Endodermal cell (in vitro differentiated cells): ENCODE measurements around the gene TKT. TPM values are rescaled to one million over a fixed set of nuclear protein-coding genes. Genes with fewer than 3 reads are reported as not detected.
A peak's percentile ranks its signal among the peaks of the same experiment; 100 is the strongest.

Experiments used
- DNase-seq: peaks from one replicate; pipeline ENCODE4 v3.0.0-alpha.2; 2017
- H3K27ac ChIP-seq: 2 replicates; pipeline ENCODE4 v1.5.1; 2013; ENCODE audit warnings: mild to moderate bottlenecking, low read depth, low read length, moderate library complexity
- H3K27me3 ChIP-seq: 2 replicates; pipeline ENCODE4 v1.6.1; 2013; ENCODE audit warnings: mild to moderate bottlenecking, low read length, moderate library complexity; ENCODE audit not compliant: insufficient read depth, control insufficient read depth, poor library complexity, severe bottlenecking
- H3K36me3 ChIP-seq: 2 replicates; pipeline ENCODE4 v1.7.0; 2013; ENCODE audit warnings: mild to moderate bottlenecking, low read length, moderate library complexity; ENCODE audit not compliant: control insufficient read depth, insufficient read depth
- H3K4me1 ChIP-seq: one replicate; pipeline ENCODE4 v1.7.0; 2013; ENCODE audit warnings: low read length; ENCODE audit not compliant: control insufficient read depth, insufficient read depth
- H3K4me3 ChIP-seq: 2 replicates; pipeline ENCODE4 v1.5.1; 2013; ENCODE audit warnings: mild to moderate bottlenecking, low read length, moderate library complexity
- H3K9ac ChIP-seq: 2 replicates; pipeline ENCODE4 v1.6.1; 2013; ENCODE audit warnings: mild to moderate bottlenecking, low read length, moderate library complexity; ENCODE audit not compliant: poor library complexity, severe bottlenecking; ENCODE audit errors: extremely low read depth
- H3K9me3 ChIP-seq: 2 replicates; pipeline ENCODE4 v1.6.1; 2013; ENCODE audit warnings: mild to moderate bottlenecking, low read length, moderate library complexity; ENCODE audit not compliant: control insufficient read depth
- H3K27ac Mint-ChIP-seq: 2 replicates; pipeline ENCODE4 v1.8.0; 2020; ENCODE audit warnings: mixed read lengths
- H3K27me3 Mint-ChIP-seq: 2 replicates; pipeline ENCODE4 v1.8.0; 2021; ENCODE audit warnings: mild to moderate bottlenecking, mixed read lengths; ENCODE audit not compliant: insufficient read depth
- H3K36me3 Mint-ChIP-seq: 2 replicates; pipeline ENCODE4 v1.8.0; 2020; ENCODE audit warnings: low read depth, mixed read lengths
- H3K4me1 Mint-ChIP-seq: 2 replicates; pipeline ENCODE4 v1.8.0; 2020; ENCODE audit warnings: mixed read lengths
- H3K4me3 Mint-ChIP-seq: 2 replicates; pipeline ENCODE4 v1.8.0; 2020; ENCODE audit warnings: mild to moderate bottlenecking, moderate library complexity, mixed read lengths
- H3K9me3 Mint-ChIP-seq: 2 replicates; pipeline ENCODE4 v1.8.0; 2020; ENCODE audit warnings: mild to moderate bottlenecking, mixed read lengths
- CTCF ChIP-seq: fragments of 200-600 bp; sonication (generic); conservative IDR thresholded peaks from 2 replicates; pipeline ENCODE4 v1.5.0; 2021; ENCODE audit warnings: antibody characterized with exemption, mild to moderate bottlenecking
- WGBS, 2 experiments: methylation state at CpG; one replicate each; pipeline versions ENCODE4 v1.1.5 to v1.1.7; 2013; ENCODE audit warnings: missing lambda C conversion rate in 2 of 2, mixed read lengths in 1 of 2; ENCODE audit not compliant: insufficient coverage in 1 of 2, insufficient read length in 1 of 2; 5-methylcytosine and 5-hydroxymethylcytosine counted together
- total RNA-seq, 2 donors: library from RNA; stranded (reverse); fragmentation: NEBNext Ultra II Directional in 1 of 2; extraction: Animal tissue kit (Norgen Biotek cat#: 25700) in 1 of 2; gene quantifications; 2 replicates in 1 of 2; 3 replicates in 1 of 2; pipeline ENCODE4 v1.2.1, GENCODE V29; 2021

The TKT gene
- total RNA-seq, 2 donors from 2014 or later: 373 to 472 TPM

GRCh38 chr3:53243785-53244184 lies 12.0 kb downstream of the TKT start:
- 91 to 93% methylated on average over 6 to 8 of the region's 8 CpGs for WGBS, 2 experiments

GRCh38 chr3:53243165-53243564 lies 12.7 kb downstream of the TKT start:
- Histone ChIP-seq H3K27ac (peak overlapping the region; percentile 22), H3K4me1 (peaks cover 4% of the 10 kb centered on the region), H3K9me3 (no peaks in the 10 kb centered on the region), H3K36me3 (peaks cover 42% of the 10 kb centered on the region), H3K9ac (no peak overlapping the region), H3K27me3 (no peaks in the 10 kb centered on the region), H3K4me3 (no peak overlapping the region)
- no peaks in the 10 kb centered on the region for H3K9me3 Mint-ChIP-seq
- peak overlapping the region; percentile 72 for H3K27ac Mint-ChIP-seq
- no peak for TF ChIP-seq CTCF
- 77 to 84% methylated on average over 14 of the region's 14 CpGs for WGBS, 2 experiments
- peaks cover 18% of the 10 kb centered on the region for H3K4me1 Mint-ChIP-seq
- peaks cover 47% of the 10 kb centered on the region for H3K36me3 Mint-ChIP-seq
- no peak for DNase-seq
- H3K4me3 Mint-ChIP-seq: no peak overlapping the region
- H3K27me3 Mint-ChIP-seq: no peaks in the 10 kb centered on the region

More at GRCh38 chr3:53243785-53244184, 12.0 kb downstream of the TKT start:
- Mint-ChIP-seq H3K4me1 (peaks cover 18% of the 10 kb centered on the region), H3K27me3 (no peaks in the 10 kb centered on the region), H3K9me3 (no peaks in the 10 kb centered on the region), H3K36me3 (peaks cover 46% of the 10 kb centered on the region), H3K4me3 (no peak overlapping the region), H3K27ac (no peak overlapping the region)
- H3K4me3 ChIP-seq: no peak overlapping the region
- H3K36me3 ChIP-seq: peaks cover 36% of the 10 kb centered on the region
- H3K4me1 ChIP-seq: peaks cover 4% of the 10 kb centered on the region
- H3K9ac ChIP-seq: no peak overlapping the region
- no peak for DNase-seq
- TF ChIP-seq CTCF: peak; percentile 34
- H3K27me3 ChIP-seq: no peaks in the 10 kb centered on the region
- H3K9me3 ChIP-seq: no peaks in the 10 kb centered on the region
- peak overlapping the region; percentile 22 for H3K27ac ChIP-seq

GRCh38 chr3:53242642-53243041 lies 13.2 kb downstream of the TKT start:
- Histone ChIP-seq H3K9ac (no peak overlapping the region), H3K27me3 (no peaks in the 10 kb centered on the region), H3K36me3 (peaks cover 46% of the 10 kb centered on the region), H3K4me1 (peaks cover 4% of the 10 kb centered on the region), H3K27ac (peak overlapping the region; percentile 22), H3K9me3 (no peaks in the 10 kb centered on the region), H3K4me3 (no peak overlapping the region)
- Mint-ChIP-seq H3K27ac (peak overlapping the region; percentile 88), H3K36me3 (peaks cover 51% of the 10 kb centered on the region), H3K27me3 (no peaks in the 10 kb centered on the region), H3K4me1 (peaks cover 18% of the 10 kb centered on the region), H3K4me3 (no peak overlapping the region), H3K9me3 (no peaks in the 10 kb centered on the region)
- WGBS, 2 experiments: 93 to 100% methylated on average over 1 to 4 of the region's 4 CpGs
- TF ChIP-seq CTCF: no peak
- DNase-seq: no peak
